ENCODE data around the gene KCNQ1.

- TF ChIP-seq ZNF24 (IDR thresholded peaks at IDR 0.05) (no peak), HDAC6 (IDR thresholded peaks at IDR 0.05; ENCODE audit: low read depth, low read length) (no peak), CTCF (IDR thresholded peaks at IDR 0.05 in 2 of 3, conservative IDR thresholded peaks at IDR 0.05 in 1 of 3; ENCODE audit: insufficient read depth in 2 of 3, low read depth in 1 of 3, low read length in 3 of 3) (peak; percentile 95 to 99 (median 99)), ELF1 (tag; IDR thresholded peaks at IDR 0.05) (peak; percentile 99), POLR2A (conservative IDR thresholded peaks at IDR 0.05) (peak; percentile 92), BHLHE40 (IDR thresholded peaks at IDR 0.05; ENCODE audit: low read length) (no peak; the same call in 1 of the 2 replicates), TCF7L2 (IDR thresholded peaks at IDR 0.05; ENCODE audit: low read depth, low read length) (peak; percentile 22; the same call in 1 of the 2 replicates), MAX (CRISPR knock-in tag; IDR thresholded peaks at IDR 0.05) (peak; percentile 58), KDM1A (IDR thresholded peaks at IDR 0.05) (no peak), ZBTB11 (CRISPR knock-in tag; IDR thresholded peaks at IDR 0.05) (peak; percentile 89 to 99 (median 97))
Observed at GRCh38 chr11:2400069-2400761, 44.6 kb upstream of the KCNQ1 start, which contains the start of gene TSSC4.
